HG03175 (cell line): ENCODE data around the gene PKD2L1.
"Not testable (repeated sequence)": the region's sequence is repeated elsewhere in the genome, so short reads cannot be mapped to it uniquely, and the experiment has no call there.

Experiments
- ATAC-seq: cut with Tn5 transposase; IDR thresholded peaks from one replicate; pipeline ENCODE4 v1.9.1; 2021; ENCODE audit warnings: mild to moderate bottlenecking, moderate library complexity; ENCODE audit not compliant: unreplicated experiment

PKD2L1 gene

GRCh38 chr10:100334762-100335161 is 4.7 kb upstream of the PKD2L1 start:
- ATAC-seq, result no peak

- ATAC-seq, result no peak
Measured at GRCh38 chr10:100333661-100334440, 3.8 kb upstream of the PKD2L1 start.

GRCh38 chr10:100333106-100333505 is 3.1 kb upstream of the PKD2L1 start:
- ATAC-seq, result no peak

GRCh38 chr10:100328198-100328597 is 1.8 kb downstream of the PKD2L1 start:
- no peak for ATAC-seq

- no peak for ATAC-seq
Measured at GRCh38 chr10:100327718-100328009, 2.4 kb downstream of the PKD2L1 start.

- peak; percentile 99 for ATAC-seq
Measured at GRCh38 chr10:100327007-100327717, 2.9 kb downstream of the PKD2L1 start.

- ATAC-seq, result no peak
Measured at GRCh38 chr10:100325158-100325557, 4.9 kb downstream of the PKD2L1 start.

- no peak for ATAC-seq
Measured at GRCh38 chr10:100319707-100320402, 10.2 kb downstream of the PKD2L1 start.

GRCh38 chr10:100318207-100318606 is 11.8 kb downstream of the PKD2L1 start:
- no peak for ATAC-seq

GRCh38 chr10:100315615-100316014 is 14.4 kb downstream of the PKD2L1 start:
- ATAC-seq, result no peak

GRCh38 chr10:100311298-100311697 is 18.7 kb downstream of the PKD2L1 start:
- ATAC-seq, result no peak

- ATAC-seq, result no peak
Measured at GRCh38 chr10:100307684-100308083, 22.3 kb downstream of the PKD2L1 start.

GRCh38 chr10:100306861-100307260 is 23.2 kb downstream of the PKD2L1 start:
- no peak for ATAC-seq

- ATAC-seq, result no peak
Measured at GRCh38 chr10:100304414-100304813, 25.6 kb downstream of the PKD2L1 start.

GRCh38 chr10:100303724-100304319 is 26.2 kb downstream of the PKD2L1 start:
- no peak for ATAC-seq

- ATAC-seq, result not testable (repeated sequence)
Measured at GRCh38 chr10:100301123-100301522, 28.9 kb downstream of the PKD2L1 start.

- ATAC-seq, result no peak
Measured at GRCh38 chr10:100297242-100297641, 32.8 kb downstream of the PKD2L1 start.

GRCh38 chr10:100293066-100293465 is 37.0 kb downstream of the PKD2L1 start:
- ATAC-seq, result no peak

- not testable (repeated sequence) for ATAC-seq
Measured at GRCh38 chr10:100292300-100292699, 37.7 kb downstream of the PKD2L1 start.

- no peak for ATAC-seq
Measured at GRCh38 chr10:100291356-100291755, 38.7 kb downstream of the PKD2L1 start.

- no peak for ATAC-seq
Measured at GRCh38 chr10:100289641-100290040, 40.4 kb downstream of the PKD2L1 start.
